Measurements from ENCODE around the gene DOC2A. TPM values are rescaled to one million over a fixed set of nuclear protein-coding genes. Genes with fewer than 3 reads are reported as not detected.
A peak's percentile ranks its signal among the peaks of the same experiment; 100 is the strongest.

DOC2A gene
- polyA plus RNA-seq, 1 donor from 2014 or later, result 7.3 TPM

- Histone ChIP-seq H3F3A (ENCODE audit: insufficient read depth, low read length, poor library complexity, severe bottlenecking) (no peaks in the 10 kb centered on the region), H3K9me3 (ENCODE audit: low read length) (no peaks in the 10 kb centered on the region), H3K79me2 (replicated peaks; ENCODE audit: insufficient read depth, low read length) (peaks cover 8% of the 10 kb centered on the region)
These were observed 17.0 kb upstream of the DOC2A start for GRCh38 chr16:30027588-30028437.

DNA sequence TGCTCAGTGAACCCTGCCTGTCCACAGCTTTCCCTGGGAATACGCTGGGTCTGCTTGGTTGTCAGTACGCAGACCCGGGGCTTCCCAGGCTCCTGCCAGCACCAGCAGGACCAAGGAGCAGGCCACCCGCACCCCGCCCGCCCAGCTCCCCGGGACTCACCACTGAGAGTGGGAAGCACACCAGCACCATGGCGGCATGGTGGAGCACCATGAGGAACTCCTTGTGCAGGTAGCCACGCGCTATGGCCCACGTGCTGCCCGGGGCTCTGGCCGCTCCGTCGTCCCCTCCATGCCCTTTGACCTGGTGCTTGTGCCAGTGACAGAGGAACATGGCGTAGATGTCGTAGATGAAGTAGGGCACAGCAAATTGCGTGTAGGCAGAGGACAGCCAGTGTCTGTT lies 15.6 kb upstream of the DOC2A start:
- Histone ChIP-seq H3K27ac (ENCODE audit: low read length) (no peak overlapping the region), H3K9ac (ENCODE audit: low read length) (no peak overlapping the region), H2AFZ (ENCODE audit: low read depth, low read length) (no peak overlapping the region), H3K4me2 (ENCODE audit: low read length) (no peak overlapping the region), H3K36me3 (ENCODE audit: insufficient read depth, low read length) (no peaks in the 10 kb centered on the region), H3K4me3 (ENCODE audit: low read length) (no peak overlapping the region), H3K27me3 (ENCODE audit: insufficient read depth, low read depth, low read length) (no peaks in the 10 kb centered on the region), H3K79me2 (replicated peaks; ENCODE audit: insufficient read depth, low read length) (peaks cover 3% of the 10 kb centered on the region), H4K20me1 (ENCODE audit: insufficient read depth) (no peaks in the 10 kb centered on the region), H3F3A (ENCODE audit: insufficient read depth, low read length, poor library complexity, severe bottlenecking) (no peaks in the 10 kb centered on the region), H3K9me3 (ENCODE audit: low read length) (no peaks in the 10 kb centered on the region), H3K9me2 (ENCODE audit: insufficient read depth, low read length) (no peaks in the 10 kb centered on the region)
- TF ChIP-seq SMC3 (conservative IDR thresholded peaks at IDR 0.05; ENCODE audit: poor library complexity) (no peak), POLR2AphosphoS5 (IDR thresholded peaks at IDR 0.05) (no peak), RAD21 (conservative IDR thresholded peaks at IDR 0.05) (no peak), EP300 (conservative IDR thresholded peaks at IDR 0.05; ENCODE audit: poor library complexity, severe bottlenecking) (no peak), MXI1 (conservative IDR thresholded peaks at IDR 0.05; ENCODE audit: poor library complexity, severe bottlenecking) (no peak), EZH2 (IDR thresholded peaks at IDR 0.05; ENCODE audit: borderline replicate concordance, insufficient read depth, low read length, poor library complexity, severe bottlenecking) (no peak), TAF1 (IDR thresholded peaks at IDR 0.05; ENCODE audit: low read depth) (no peak)
- TF ChIP-seq, protein P1, sequence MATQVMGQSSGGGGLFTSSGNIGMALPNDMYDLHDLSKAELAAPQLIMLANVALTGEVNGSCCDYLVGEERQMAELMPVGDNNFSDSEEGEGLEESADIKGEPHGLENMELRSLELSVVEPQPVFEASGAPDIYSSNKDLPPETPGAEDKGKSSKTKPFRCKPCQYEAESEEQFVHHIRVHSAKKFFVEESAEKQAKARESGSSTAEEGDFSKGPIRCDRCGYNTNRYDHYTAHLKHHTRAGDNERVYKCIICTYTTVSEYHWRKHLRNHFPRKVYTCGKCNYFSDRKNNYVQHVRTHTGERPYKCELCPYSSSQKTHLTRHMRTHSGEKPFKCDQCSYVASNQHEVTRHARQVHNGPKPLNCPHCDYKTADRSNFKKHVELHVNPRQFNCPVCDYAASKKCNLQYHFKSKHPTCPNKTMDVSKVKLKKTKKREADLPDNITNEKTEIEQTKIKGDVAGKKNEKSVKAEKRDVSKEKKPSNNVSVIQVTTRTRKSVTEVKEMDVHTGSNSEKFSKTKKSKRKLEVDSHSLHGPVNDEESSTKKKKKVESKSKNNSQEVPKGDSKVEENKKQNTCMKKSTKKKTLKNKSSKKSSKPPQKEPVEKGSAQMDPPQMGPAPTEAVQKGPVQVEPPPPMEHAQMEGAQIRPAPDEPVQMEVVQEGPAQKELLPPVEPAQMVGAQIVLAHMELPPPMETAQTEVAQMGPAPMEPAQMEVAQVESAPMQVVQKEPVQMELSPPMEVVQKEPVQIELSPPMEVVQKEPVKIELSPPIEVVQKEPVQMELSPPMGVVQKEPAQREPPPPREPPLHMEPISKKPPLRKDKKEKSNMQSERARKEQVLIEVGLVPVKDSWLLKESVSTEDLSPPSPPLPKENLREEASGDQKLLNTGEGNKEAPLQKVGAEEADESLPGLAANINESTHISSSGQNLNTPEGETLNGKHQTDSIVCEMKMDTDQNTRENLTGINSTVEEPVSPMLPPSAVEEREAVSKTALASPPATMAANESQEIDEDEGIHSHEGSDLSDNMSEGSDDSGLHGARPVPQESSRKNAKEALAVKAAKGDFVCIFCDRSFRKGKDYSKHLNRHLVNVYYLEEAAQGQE (IDR thresholded peaks at IDR 0.05; ENCODE audit: borderline replicate concordance), result no peak
- TF ChIP-seq, protein P2, sequence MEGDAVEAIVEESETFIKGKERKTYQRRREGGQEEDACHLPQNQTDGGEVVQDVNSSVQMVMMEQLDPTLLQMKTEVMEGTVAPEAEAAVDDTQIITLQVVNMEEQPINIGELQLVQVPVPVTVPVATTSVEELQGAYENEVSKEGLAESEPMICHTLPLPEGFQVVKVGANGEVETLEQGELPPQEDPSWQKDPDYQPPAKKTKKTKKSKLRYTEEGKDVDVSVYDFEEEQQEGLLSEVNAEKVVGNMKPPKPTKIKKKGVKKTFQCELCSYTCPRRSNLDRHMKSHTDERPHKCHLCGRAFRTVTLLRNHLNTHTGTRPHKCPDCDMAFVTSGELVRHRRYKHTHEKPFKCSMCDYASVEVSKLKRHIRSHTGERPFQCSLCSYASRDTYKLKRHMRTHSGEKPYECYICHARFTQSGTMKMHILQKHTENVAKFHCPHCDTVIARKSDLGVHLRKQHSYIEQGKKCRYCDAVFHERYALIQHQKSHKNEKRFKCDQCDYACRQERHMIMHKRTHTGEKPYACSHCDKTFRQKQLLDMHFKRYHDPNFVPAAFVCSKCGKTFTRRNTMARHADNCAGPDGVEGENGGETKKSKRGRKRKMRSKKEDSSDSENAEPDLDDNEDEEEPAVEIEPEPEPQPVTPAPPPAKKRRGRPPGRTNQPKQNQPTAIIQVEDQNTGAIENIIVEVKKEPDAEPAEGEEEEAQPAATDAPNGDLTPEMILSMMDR (IDR thresholded peaks at IDR 0.05; ENCODE audit: poor library complexity, severe bottlenecking), result no peak

More at GRCh38 chr16:30027588-30028437, 17.0 kb upstream of the DOC2A start:
- H3K4me2 ChIP-seq (ENCODE audit: low read length), result no peak overlapping the region
- H3K27me3 ChIP-seq (ENCODE audit: insufficient read depth, low read depth, low read length), result no peaks in the 10 kb centered on the region
- H3K36me3 ChIP-seq (ENCODE audit: insufficient read depth, low read length), result no peaks in the 10 kb centered on the region
- no peaks in the 10 kb centered on the region for H4K20me1 ChIP-seq (ENCODE audit: insufficient read depth)
- no peaks in the 10 kb centered on the region for H3K9me2 ChIP-seq (ENCODE audit: insufficient read depth, low read length)
- TF ChIP-seq TAF1 (IDR thresholded peaks at IDR 0.05; ENCODE audit: low read depth) (no peak), EP300 (conservative IDR thresholded peaks at IDR 0.05; ENCODE audit: poor library complexity, severe bottlenecking) (no peak), EZH2 (IDR thresholded peaks at IDR 0.05; ENCODE audit: borderline replicate concordance, insufficient read depth, low read length, poor library complexity, severe bottlenecking) (no peak), POLR2AphosphoS5 (IDR thresholded peaks at IDR 0.05) (no peak), RAD21 (conservative IDR thresholded peaks at IDR 0.05) (no peak), MXI1 (conservative IDR thresholded peaks at IDR 0.05; ENCODE audit: poor library complexity, severe bottlenecking) (no peak), SMC3 (conservative IDR thresholded peaks at IDR 0.05; ENCODE audit: poor library complexity) (no peak)
- TF ChIP-seq, protein P2 (IDR thresholded peaks at IDR 0.05; ENCODE audit: poor library complexity, severe bottlenecking), result no peak
- TF ChIP-seq, protein P1 (IDR thresholded peaks at IDR 0.05; ENCODE audit: borderline replicate concordance), result no peak
- H3K27ac ChIP-seq (ENCODE audit: low read length), result no peak overlapping the region
- peak overlapping the region; percentile 92 for H3K4me3 ChIP-seq (ENCODE audit: low read length)
- H3K9ac ChIP-seq (ENCODE audit: low read length), result no peak overlapping the region
- no peak overlapping the region for H2AFZ ChIP-seq (ENCODE audit: low read depth, low read length)

Measured in neural cell (in vitro differentiated cells).